ENCODE data around the gene FIGN. TPM values are rescaled to one million over a fixed set of nuclear protein-coding genes. Genes with fewer than 3 reads are reported as not detected.

Gene FIGN
- total RNA-seq, 1 experiment from 2014 or later: 5.8 TPM

- DNase-seq (ENCODE audit: low read depth): peak; percentile 60
These were observed 803 bp upstream of the FIGN start for GRCh38 chr2:163736433-163737189.

GRCh38 chr2:163734881-163735684 lies 725 bp downstream of the FIGN start:
- DNase-seq (ENCODE audit: low read depth): peak; percentile 38

- DNase-seq (ENCODE audit: low read depth): no peak
These were observed 1.4 kb downstream of the FIGN start for GRCh38 chr2:163734401-163734800.

- DNase-seq (ENCODE audit: low read depth): no peak
These were observed 1.9 kb downstream of the FIGN start for GRCh38 chr2:163733956-163734355.

GRCh38 chr2:163733301-163733938 lies 2.4 kb downstream of the FIGN start:
- peak; percentile 45 for DNase-seq (ENCODE audit: low read depth)

GRCh38 chr2:163732727-163733126 lies 3.1 kb downstream of the FIGN start:
- peak; percentile 60 for DNase-seq (ENCODE audit: low read depth)

GRCh38 chr2:163731735-163732134 lies 4.1 kb downstream of the FIGN start:
- DNase-seq (ENCODE audit: low read depth): no peak

- DNase-seq (ENCODE audit: low read depth): no peak
These were observed 5.3 kb downstream of the FIGN start for GRCh38 chr2:163730556-163730955.

GRCh38 chr2:163729636-163730273 lies 6.1 kb downstream of the FIGN start:
- DNase-seq (ENCODE audit: low read depth): no peak

- no peak for DNase-seq (ENCODE audit: low read depth)
These were observed 11.9 kb downstream of the FIGN start for GRCh38 chr2:163723881-163724280.

GRCh38 chr2:163723348-163723747 lies 12.5 kb downstream of the FIGN start:
- DNase-seq (ENCODE audit: low read depth): no peak

- no peak for DNase-seq (ENCODE audit: low read depth)
These were observed 16.5 kb downstream of the FIGN start for GRCh38 chr2:163719331-163719730.

GRCh38 chr2:163717993-163718680 lies 17.7 kb downstream of the FIGN start:
- no peak for DNase-seq (ENCODE audit: low read depth)

- DNase-seq (ENCODE audit: low read depth): no peak
These were observed 18.3 kb downstream of the FIGN start for GRCh38 chr2:163717515-163717914.

- no peak for DNase-seq (ENCODE audit: low read depth)
These were observed 19.7 kb downstream of the FIGN start for GRCh38 chr2:163716101-163716500.

- no peak for DNase-seq (ENCODE audit: low read depth)
These were observed 20.1 kb downstream of the FIGN start for GRCh38 chr2:163715668-163716067.

GRCh38 chr2:163715199-163715598 lies 20.6 kb downstream of the FIGN start:
- DNase-seq (ENCODE audit: low read depth): no peak

GRCh38 chr2:163713534-163714311 lies 22.1 kb downstream of the FIGN start:
- DNase-seq (ENCODE audit: low read depth): no peak

GRCh38 chr2:163711699-163712098 lies 24.1 kb downstream of the FIGN start:
- DNase-seq (ENCODE audit: low read depth): no peak

- no peak for DNase-seq (ENCODE audit: low read depth)
These were observed 24.6 kb downstream of the FIGN start for GRCh38 chr2:163711258-163711657.

GRCh38 chr2:163709270-163709669 lies 26.5 kb downstream of the FIGN start:
- DNase-seq (ENCODE audit: low read depth): no peak

Measured in RPMI7951 (cell line).